NCI-H1417 treated with DMSO at 0.1 percent for 48 hours (cell line): Measurements from ENCODE around the gene CXCL16.

Source experiments
- DNase-seq: peaks from one replicate; lab custom pipeline; 2025; lab: John Stamatoyannopoulos, UW

Gene CXCL16

GRCh38 chr17:4750606-4751005 is 10.9 kb upstream of the CXCL16 start:
- DNase-seq = no peak

- no peak for DNase-seq
Measured at GRCh38 chr17:4748686-4749085, 9.0 kb upstream of the CXCL16 start.

GRCh38 chr17:4747847-4748246 is 8.1 kb upstream of the CXCL16 start:
- DNase-seq = no peak

GRCh38 chr17:4744999-4745969 is 5.6 kb upstream of the CXCL16 start:
- no peak for DNase-seq

GRCh38 chr17:4743898-4744297 is 4.2 kb upstream of the CXCL16 start:
- DNase-seq = no peak

GRCh38 chr17:4743216-4743615 is 3.5 kb upstream of the CXCL16 start:
- DNase-seq = no peak

- DNase-seq = no peak
Measured at GRCh38 chr17:4742629-4743028, 2.9 kb upstream of the CXCL16 start.

- no peak for DNase-seq
Measured at GRCh38 chr17:4742133-4742532, 2.4 kb upstream of the CXCL16 start.

- no peak for DNase-seq
Measured at GRCh38 chr17:4741544-4741943, 1.8 kb upstream of the CXCL16 start.

- DNase-seq = no peak
Measured at GRCh38 chr17:4740584-4740983, 856 bp upstream of the CXCL16 start.

- no peak for DNase-seq
Measured at GRCh38 chr17:4740025-4740351, 260 bp upstream of the CXCL16 start.

- DNase-seq = no peak
Measured at GRCh38 chr17:4738136-4739121, 1.3 kb downstream of the CXCL16 start.

GRCh38 chr17:4735876-4736651 is 3.7 kb downstream of the CXCL16 start:
- DNase-seq = no peak

GRCh38 chr17:4734857-4735475 is 4.8 kb downstream of the CXCL16 start:
- no peak for DNase-seq

GRCh38 chr17:4733073-4733531 is 6.6 kb downstream of the CXCL16 start:
- no peak for DNase-seq

- DNase-seq = no peak
Measured at GRCh38 chr17:4728124-4728523, 11.6 kb downstream of the CXCL16 start.

- DNase-seq = no peak
Measured at GRCh38 chr17:4725646-4726310, 13.9 kb downstream of the CXCL16 start.

- DNase-seq = no peak
Measured at GRCh38 chr17:4724650-4725049, 15.1 kb downstream of the CXCL16 start.

GRCh38 chr17:4722678-4723240 is 17.0 kb downstream of the CXCL16 start:
- DNase-seq = no peak
